GM18909 (cell line): ENCODE data around the gene OAF.
"Not testable (repeated sequence)": the region's sequence is repeated elsewhere in the genome, so short reads cannot be mapped to it uniquely, and the experiment has no call there.

Source experiments
- ATAC-seq: cut with Tn5 transposase; IDR thresholded peaks from one replicate; pipeline ENCODE4 v1.9.1; 2021; ENCODE audit warnings: mild to moderate bottlenecking; ENCODE audit not compliant: unreplicated experiment, poor library complexity

The OAF gene

GRCh38 chr11:120210626-120211521 is at the start of gene OAF:
OAF (plus strand) TSS chr11:120211032; CDS start chr11:120211280, 248 bp downstream.
- peak; percentile 75 for ATAC-seq

- ATAC-seq: no peak
These were observed 43.2 kb upstream of the OAF start for GRCh38 chr11:120167659-120168058.

- no peak for ATAC-seq
These were observed 42.5 kb upstream of the OAF start for GRCh38 chr11:120168108-120168959.

DNA sequence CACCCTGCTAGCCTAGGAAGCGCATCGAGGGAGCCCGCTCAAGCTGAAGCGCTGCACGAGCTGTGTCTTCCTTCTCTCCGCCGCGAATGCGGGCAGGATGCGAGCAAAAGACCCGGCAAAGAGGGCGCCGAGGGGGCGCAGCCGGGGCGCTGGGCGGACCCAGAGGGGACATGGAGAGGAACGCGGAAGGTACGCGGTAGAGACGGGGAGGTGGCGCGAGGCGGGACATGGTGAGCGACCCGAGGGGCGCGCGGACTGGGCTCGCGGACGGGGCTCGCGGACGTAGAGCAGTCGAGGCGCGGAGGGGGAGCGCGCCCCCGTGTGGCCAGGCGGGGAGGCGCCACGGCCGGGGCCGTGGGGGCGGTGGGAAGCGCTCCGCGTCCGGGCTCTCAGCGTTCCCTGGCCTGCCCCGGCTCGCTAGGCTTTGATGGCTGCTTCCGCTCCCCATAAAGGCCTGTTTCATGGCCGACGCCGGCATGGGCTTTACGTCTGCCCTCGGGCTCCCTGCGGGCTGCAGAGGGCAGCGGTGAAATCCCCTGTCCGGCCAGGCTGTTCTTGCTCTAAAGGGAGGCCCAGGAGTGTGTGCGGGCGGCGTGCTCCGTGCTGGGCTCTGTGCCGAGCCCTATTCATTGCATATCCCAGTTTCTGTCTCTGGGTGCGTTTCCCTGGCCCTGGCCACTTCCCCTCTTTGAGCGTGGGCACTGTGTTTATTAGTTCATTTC is 41.7 kb upstream of the OAF start:
- ATAC-seq: no peak

DNA sequence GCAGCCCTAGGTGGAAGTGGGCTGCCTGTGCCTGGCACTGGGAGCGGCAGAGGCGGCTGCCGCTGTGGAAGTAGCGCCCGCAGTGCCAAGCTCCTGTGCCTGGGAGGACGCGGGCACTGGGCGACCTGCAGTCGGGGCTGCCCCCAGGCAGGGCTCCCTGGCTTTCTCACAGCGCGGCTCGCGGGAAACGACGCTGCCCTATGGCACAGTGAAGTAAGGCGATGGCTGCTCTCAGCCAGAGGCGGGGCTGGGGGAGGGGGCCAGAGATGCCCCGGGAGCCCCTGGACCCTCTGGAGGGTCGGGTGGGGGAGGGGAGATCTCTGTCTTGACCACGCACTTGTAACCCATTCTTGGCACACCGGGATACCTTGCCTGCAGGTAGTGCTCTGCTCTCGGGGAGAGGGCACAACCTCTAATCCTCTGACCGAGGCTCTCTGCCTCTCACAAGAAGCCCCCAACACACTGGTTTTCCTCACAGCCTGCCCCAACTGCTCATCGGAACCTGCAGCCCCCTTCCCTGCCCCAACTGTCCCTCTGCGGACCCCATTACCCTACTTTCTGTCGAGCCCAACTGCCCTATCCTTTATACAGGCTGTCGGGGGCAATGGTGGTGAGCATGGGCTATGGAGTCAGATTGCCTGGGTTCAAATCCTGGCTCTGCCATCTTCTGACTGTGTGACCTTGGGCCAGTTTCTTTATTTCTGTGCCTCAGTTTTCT is 40.7 kb upstream of the OAF start:
- no peak for ATAC-seq

GRCh38 chr11:120170741-120171261 is 40.0 kb upstream of the OAF start:
- no peak for ATAC-seq

GRCh38 chr11:120172054-120172911 is 38.5 kb upstream of the OAF start:
- no peak for ATAC-seq

- no peak for ATAC-seq
These were observed 37.7 kb upstream of the OAF start for GRCh38 chr11:120173019-120173705.

DNA sequence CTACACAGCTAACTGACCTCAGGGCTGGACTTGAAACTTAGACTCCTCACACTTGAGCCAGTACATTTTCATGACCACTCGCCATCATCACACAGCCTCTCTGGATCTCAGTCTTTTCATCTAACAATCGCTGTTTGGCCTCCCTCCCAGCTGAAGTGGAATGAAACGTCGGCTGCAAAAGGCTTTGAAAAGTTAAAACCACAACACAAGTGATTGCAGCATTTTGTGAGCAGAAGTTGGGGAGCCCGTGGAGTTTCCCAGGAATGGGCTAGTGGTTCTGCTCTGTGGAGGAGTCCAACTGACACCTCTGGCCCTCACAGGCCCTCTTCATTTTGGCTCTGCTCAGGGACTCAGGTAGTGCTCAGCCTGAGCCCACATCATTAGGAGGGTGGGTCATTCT is 37.0 kb upstream of the OAF start:
- no peak for ATAC-seq

GRCh38 chr11:120174866-120175265 is 36.0 kb upstream of the OAF start:
- ATAC-seq: no peak

- ATAC-seq: no peak
These were observed 32.2 kb upstream of the OAF start for GRCh38 chr11:120178561-120179056.

DNA sequence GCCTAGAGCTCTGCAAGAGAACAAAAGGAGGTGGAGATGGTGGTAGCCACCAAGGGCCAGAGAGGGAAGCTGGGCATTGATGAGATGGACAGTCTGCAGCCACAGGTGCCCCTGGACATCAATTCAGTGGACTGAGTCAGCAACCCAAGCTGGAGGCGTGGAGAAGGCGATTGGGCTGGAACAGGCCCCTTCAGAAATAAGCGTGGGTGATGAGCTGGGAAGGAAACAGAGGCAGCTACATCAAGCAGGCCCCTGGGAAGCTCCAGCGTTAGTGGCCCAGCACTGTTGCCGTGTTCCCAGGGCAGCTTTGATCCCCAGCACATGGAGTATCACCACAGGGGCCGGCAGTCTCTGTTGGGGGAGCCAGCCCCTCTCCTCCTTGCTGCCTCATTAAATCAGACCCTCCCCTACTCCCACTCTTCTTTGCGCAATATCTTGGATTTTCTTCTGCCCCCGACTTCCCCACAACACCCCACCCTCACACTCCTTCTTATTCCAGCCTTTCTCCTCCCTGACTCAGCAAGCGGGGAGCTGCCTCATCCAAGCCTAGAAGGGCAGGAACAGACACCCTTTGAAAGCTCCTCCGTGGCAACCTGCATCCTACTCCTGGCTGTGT is 31.7 kb upstream of the OAF start:
- ATAC-seq: no peak

DNA sequence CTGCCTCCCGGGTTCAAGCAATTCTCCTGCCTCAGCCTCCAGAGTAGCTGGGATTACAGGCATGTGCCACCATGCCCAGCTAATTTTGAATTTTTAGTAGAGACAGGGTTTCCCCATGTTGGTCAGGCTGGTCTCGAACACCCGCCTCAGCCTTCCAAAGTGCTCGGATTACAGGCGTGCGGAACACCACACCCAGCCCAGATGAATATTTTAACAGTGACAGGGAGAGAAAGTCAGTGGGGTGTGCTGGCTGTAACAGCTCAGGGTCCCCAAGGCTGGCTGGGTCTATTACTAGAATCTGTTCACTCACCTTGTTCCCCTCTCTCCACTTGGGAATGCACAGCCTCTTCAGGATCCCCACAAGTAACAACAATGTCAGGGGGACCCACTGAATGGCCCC is 30.8 kb upstream of the OAF start:
- not testable (repeated sequence) for ATAC-seq

- no peak for ATAC-seq
These were observed 30.1 kb upstream of the OAF start for GRCh38 chr11:120180551-120181232.

DNA sequence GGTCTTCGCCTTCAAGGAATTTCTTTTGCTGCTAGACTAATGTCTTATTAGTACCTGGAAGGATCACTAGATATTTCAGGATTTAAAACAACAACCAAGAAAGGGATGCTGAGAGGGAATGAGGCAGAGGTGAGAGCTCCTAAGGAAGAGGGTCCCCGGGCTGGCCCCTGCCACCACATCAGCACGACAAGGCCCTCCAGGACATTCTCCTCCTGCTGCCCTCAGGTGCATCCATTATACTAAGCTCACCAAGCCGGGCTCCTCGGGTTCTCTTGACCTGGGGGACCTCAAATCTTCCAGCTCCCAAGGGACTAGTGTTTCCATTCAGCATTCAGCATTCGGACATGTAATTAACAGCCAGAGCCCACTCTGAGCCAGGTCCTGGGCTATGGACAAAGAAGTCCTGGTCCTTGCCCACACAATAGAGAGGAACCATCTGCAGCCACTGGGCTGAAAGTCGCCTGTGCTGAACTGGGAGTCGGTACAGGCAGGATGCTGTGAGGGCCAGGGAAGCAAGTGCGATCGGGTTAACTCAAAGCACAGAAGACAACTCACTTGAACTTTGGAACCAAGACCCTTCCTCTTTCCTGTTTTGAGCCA is 29.4 kb upstream of the OAF start:
- no peak for ATAC-seq

- ATAC-seq: no peak
These were observed 28.5 kb upstream of the OAF start for GRCh38 chr11:120182372-120182771.
